K562 (cell line): ENCODE results near the gene GRIPAP1. TPM values are rescaled to one million over a fixed set of nuclear protein-coding genes. Genes with fewer than 3 reads are reported as not detected.

Source experiments
- BRD4 ChIP-seq: fragments of 200-600 bp; sonication (generic); IDR thresholded peaks from 2 replicates; pipeline ENCODE4 v1.6.1; 2017; ENCODE audit warnings: inconsistent platforms
- C11orf30 ChIP-seq: fragments of 450-650 bp; IDR thresholded peaks from 2 replicates; pipeline ENCODE4 v1.6.1; 2016; ENCODE audit warnings: low read depth, mild to moderate bottlenecking
- CAMTA2 ChIP-seq: fragments of 250-450 bp; sonication (Bioruptor Pico); conservative IDR thresholded peaks from 2 replicates; pipeline ENCODE4 v1.5.1; 2022
- CEBPG ChIP-seq, 3 experiments: fragments of 200-800 bp in 1 of 3; sonication (Bioruptor generic) in 1 of 3; sonication (generic) in 1 of 3; formaldehyde crosslinking in 1 of 3; IDR thresholded peaks in 2 of 3; conservative IDR thresholded peaks in 1 of 3; 2 replicates each; pipeline versions ENCODE4 v1.6.1 to v1.8.0; 2016 to 2022; ENCODE audit warnings: missing compliant biosample characterization in 2 of 3, missing genetic modification characterization in 2 of 3, mild to moderate bottlenecking in 1 of 3, missing genetic modification reagents in 1 of 3
- CHD2 ChIP-seq: IDR thresholded peaks from 2 replicates; pipeline ENCODE4 v1.6.1; 2011; ENCODE audit warnings: low read depth, low read length
- DMBX1 ChIP-seq: fragments of 250-450 bp; sonication (Bioruptor Pico); IDR thresholded peaks from 2 replicates; pipeline ENCODE4 v1.8.0; 2022; ENCODE audit warnings: inconsistent platforms, mild to moderate bottlenecking, moderate library complexity, borderline replicate concordance
- HEY1 ChIP-seq: fragments of 250-450 bp; sonication (Bioruptor Pico); IDR thresholded peaks from 2 replicates; pipeline ENCODE4 v1.5.0; 2020; ENCODE audit warnings: mild to moderate bottlenecking, moderate library complexity, borderline replicate concordance
- IRF2 ChIP-seq: sonication (generic); formaldehyde crosslinking; IDR thresholded peaks from 2 replicates; pipeline ENCODE4 v1.8.1; 2022; ENCODE audit warnings: mild to moderate bottlenecking, missing genetic modification reagents
- PURB ChIP-seq: sonication (generic); formaldehyde crosslinking; IDR thresholded peaks from 2 replicates; pipeline ENCODE4 v1.9.0; 2021; ENCODE audit warnings: low read depth, mild to moderate bottlenecking, missing genetic modification reagents
- RFX1 ChIP-seq: fragments of 450-650 bp; IDR thresholded peaks from 2 replicates; pipeline ENCODE4 v1.6.1; 2016; ENCODE audit warnings: mild to moderate bottlenecking, moderate library complexity
- ZBTB8A ChIP-seq: fragments of 450-650 bp; IDR thresholded peaks from 2 replicates; pipeline ENCODE4 v1.6.1; 2018; ENCODE audit warnings: mild to moderate bottlenecking, moderate library complexity; ENCODE audit not compliant: partially characterized antibody
- ZKSCAN3 ChIP-seq: fragments of 250-450 bp; sonication (Bioruptor Pico); IDR thresholded peaks from 2 replicates; pipeline ENCODE4 v1.4.0; 2020
- ZNF436 ChIP-seq: fragments of 250-450, 450-650 bp; sonication (Bioruptor Pico); formaldehyde crosslinking; IDR thresholded peaks from 2 replicates; pipeline ENCODE4 v1.7.0; 2020; ENCODE audit warnings: mild to moderate bottlenecking
- polyA plus RNA-seq, 8 experiments: library from polyadenylated mRNA; depleted of rRNA in 4 of 8; stranded (reverse) in 5 of 8; unstranded in 3 of 8; fragments of >200 nt; fragmentation: Nextera tagmentation in 2 of 8; fragmentation: Illumina TruSeq in 1 of 8; extraction: Ambion mirVana in 2 of 8; extraction: Trizol in 1 of 8; gene quantifications; 2 replicates each; pipeline versions ENCODE4 v1.2.1 to v1.2.3, GENCODE V29; 2011 to 2014; ENCODE audit warnings: inconsistent platforms in 1 of 8, missing spikeins in 1 of 8
- total RNA-seq, 7 experiments: library from RNA; depleted of rRNA in 6 of 7; stranded (reverse); fragments of >200 nt in 6 of 7; fragmentation: Illumina TruSeq in 2 of 7; extraction: Trizol in 2 of 7; gene quantifications; 2 replicates each; pipeline versions ENCODE4 v1.2.1 to v1.2.3, GENCODE V29; 2011 to 2021; ENCODE audit warnings: low replicate concordance in 1 of 7
- TF ChIP-seq, protein P1 (sequence below): fragments of 450-650 bp; conservative IDR thresholded peaks from 2 replicates; pipeline ENCODE4 v1.6.1; 2016; ENCODE audit warnings: missing genetic modification characterization, low read depth, mild to moderate bottlenecking, control low read depth, missing compliant biosample characterization
- TF ChIP-seq, protein P2 (sequence below), 3 experiments: fragments of 200-800 bp in 1 of 3; sonication (Bioruptor generic) in 1 of 3; sonication (generic) in 1 of 3; formaldehyde crosslinking in 1 of 3; IDR thresholded peaks; 2 replicates each; pipeline versions ENCODE4 v1.6.1 to v1.8.0; 2016 to 2022; ENCODE audit warnings: mild to moderate bottlenecking in 2 of 3, missing compliant biosample characterization in 2 of 3, missing genetic modification characterization in 2 of 3, missing genetic modification reagents in 1 of 3
- TF ChIP-seq, protein P3 (sequence below): sonication (generic); IDR thresholded peaks from 2 replicates; pipeline ENCODE4 v1.6.1; 2016
- TF ChIP-seq, protein P4 (sequence below), 2 experiments: fragments of 450-650 bp; IDR thresholded peaks; 2 replicates each; pipeline ENCODE4 v1.6.1; 2016
- TF ChIP-seq, protein P5 (sequence below): sonication (generic); formaldehyde crosslinking; IDR thresholded peaks from 2 replicates; pipeline ENCODE4 v1.5.0; 2020; ENCODE audit warnings: missing genetic modification reagents
- TF ChIP-seq, protein P6 (sequence below): fragments of 450-650 bp; formaldehyde crosslinking; IDR thresholded peaks from 2 replicates; pipeline ENCODE4 v1.4.0; 2022; ENCODE audit warnings: missing genetic modification characterization

GRIPAP1 gene
- total and polyA plus RNA-seq, 9 of the 15 experiments (the other 6 are each of a cell fraction or from before 2014, with no cell fraction given): 4.1 to 41.6 (median 24.0) TPM

DNA sequence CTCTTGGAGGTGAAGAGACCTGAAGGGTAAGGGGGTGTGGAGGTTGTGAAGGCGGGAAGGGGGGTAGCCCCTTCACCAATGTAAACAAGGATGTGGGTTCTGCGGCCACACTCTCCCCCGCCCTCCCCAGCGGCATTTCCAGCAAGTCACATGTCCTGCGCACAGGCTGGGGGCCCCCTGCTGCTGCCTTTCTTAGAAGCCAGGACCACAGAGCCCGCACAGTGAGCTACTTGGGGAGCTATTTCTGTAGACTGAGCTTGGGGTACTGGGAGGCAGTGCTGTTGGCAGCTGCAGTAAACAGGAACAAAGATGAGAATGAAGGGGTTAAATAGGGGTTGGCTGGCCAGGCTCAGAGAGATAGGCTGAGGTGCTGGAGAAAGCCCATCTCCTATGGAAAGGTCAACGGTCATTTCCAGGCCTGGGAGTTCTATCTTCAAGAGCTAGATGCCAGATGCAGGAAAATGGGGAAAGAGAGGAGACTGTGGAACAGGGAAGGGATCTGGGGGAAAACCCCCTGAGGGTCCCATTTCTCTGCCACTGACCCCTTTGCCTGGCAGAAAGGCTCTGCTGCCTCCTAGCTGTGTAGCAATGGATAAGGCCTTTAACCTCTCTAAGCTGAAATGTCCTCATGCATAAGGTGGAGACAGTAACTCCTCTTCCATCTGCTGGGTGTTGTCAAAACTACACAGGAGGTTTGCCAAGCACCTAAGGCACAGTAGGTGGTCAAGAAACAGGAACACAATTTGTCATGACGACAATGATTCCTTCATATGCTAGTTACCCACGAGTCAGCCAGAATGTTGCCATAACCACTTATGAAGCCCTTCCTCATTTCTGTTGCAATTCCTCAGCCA, 64.8 kb downstream of the GRIPAP1 start (continued):
- TF ChIP-seq PURB (CRISPR knock-in tag) (no peak), IRF2 (no peak), ZBTB8A (no peak), CEBPG (CRISPR knock-in tag; IDR thresholded peaks at IDR 0.05) (peak; percentile 54; the same call in 1 of the 2 replicates), CEBPG (tag; conservative IDR thresholded peaks at IDR 0.05 in 1 of 2, IDR thresholded peaks at IDR 0.05 in 1 of 2) (no peak), CAMTA2 (CRISPR knock-in tag) (no peak), DMBX1 (CRISPR knock-in tag) (peak; percentile 63; the same call in 1 of the 2 replicates), CHD2 (no peak), ZKSCAN3 (CRISPR knock-in tag) (no peak), BRD4 (no peak), HEY1 (CRISPR knock-in tag) (0 out of 2 replicates have a peak, but pooled peaks have one; percentile 14), RFX1 (peak; percentile 38; the same call in 1 of the 2 replicates), C11orf30 (no peak), ZNF436 (CRISPR knock-in tag) (no peak)
- TF ChIP-seq, protein P1, sequence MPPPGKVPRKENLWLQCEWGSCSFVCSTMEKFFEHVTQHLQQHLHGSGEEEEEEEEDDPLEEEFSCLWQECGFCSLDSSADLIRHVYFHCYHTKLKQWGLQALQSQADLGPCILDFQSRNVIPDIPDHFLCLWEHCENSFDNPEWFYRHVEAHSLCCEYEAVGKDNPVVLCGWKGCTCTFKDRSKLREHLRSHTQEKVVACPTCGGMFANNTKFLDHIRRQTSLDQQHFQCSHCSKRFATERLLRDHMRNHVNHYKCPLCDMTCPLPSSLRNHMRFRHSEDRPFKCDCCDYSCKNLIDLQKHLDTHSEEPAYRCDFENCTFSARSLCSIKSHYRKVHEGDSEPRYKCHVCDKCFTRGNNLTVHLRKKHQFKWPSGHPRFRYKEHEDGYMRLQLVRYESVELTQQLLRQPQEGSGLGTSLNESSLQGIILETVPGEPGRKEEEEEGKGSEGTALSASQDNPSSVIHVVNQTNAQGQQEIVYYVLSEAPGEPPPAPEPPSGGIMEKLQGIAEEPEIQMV (tag): no peak
- TF ChIP-seq, protein P2, sequence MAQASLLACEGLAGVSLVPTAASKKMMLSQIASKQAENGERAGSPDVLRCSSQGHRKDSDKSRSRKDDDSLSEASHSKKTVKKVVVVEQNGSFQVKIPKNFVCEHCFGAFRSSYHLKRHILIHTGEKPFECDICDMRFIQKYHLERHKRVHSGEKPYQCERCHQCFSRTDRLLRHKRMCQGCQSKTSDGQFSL (CRISPR knock-in tag; IDR thresholded peaks at IDR 0.05): no peak
- TF ChIP-seq, protein P2 (tag; IDR thresholded peaks at IDR 0.05): no peak
- TF ChIP-seq, protein P3, sequence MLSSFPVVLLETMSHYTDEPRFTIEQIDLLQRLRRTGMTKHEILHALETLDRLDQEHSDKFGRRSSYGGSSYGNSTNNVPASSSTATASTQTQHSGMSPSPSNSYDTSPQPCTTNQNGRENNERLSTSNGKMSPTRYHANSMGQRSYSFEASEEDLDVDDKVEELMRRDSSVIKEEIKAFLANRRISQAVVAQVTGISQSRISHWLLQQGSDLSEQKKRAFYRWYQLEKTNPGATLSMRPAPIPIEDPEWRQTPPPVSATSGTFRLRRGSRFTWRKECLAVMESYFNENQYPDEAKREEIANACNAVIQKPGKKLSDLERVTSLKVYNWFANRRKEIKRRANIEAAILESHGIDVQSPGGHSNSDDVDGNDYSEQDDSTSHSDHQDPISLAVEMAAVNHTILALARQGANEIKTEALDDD: peak; percentile 33; the same call in 1 of the 2 replicates
- TF ChIP-seq, protein P4, sequence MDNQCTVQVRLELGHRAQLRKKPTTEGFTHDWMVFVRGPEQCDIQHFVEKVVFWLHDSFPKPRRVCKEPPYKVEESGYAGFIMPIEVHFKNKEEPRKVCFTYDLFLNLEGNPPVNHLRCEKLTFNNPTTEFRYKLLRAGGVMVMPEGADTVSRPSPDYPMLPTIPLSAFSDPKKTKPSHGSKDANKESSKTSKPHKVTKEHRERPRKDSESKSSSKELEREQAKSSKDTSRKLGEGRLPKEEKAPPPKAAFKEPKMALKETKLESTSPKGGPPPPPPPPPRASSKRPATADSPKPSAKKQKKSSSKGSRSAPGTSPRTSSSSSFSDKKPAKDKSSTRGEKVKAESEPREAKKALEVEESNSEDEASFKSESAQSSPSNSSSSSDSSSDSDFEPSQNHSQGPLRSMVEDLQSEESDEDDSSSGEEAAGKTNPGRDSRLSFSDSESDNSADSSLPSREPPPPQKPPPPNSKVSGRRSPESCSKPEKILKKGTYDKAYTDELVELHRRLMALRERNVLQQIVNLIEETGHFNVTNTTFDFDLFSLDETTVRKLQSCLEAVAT (IDR thresholded peaks at IDR 0.05): peak in 1 of 2 experiments; percentile 94; a peak in 2 of 4 replicates
- TF ChIP-seq, protein P5, sequence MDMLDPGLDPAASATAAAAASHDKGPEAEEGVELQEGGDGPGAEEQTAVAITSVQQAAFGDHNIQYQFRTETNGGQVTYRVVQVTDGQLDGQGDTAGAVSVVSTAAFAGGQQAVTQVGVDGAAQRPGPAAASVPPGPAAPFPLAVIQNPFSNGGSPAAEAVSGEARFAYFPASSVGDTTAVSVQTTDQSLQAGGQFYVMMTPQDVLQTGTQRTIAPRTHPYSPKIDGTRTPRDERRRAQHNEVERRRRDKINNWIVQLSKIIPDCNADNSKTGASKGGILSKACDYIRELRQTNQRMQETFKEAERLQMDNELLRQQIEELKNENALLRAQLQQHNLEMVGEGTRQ (CRISPR knock-in tag): peak; percentile 83
- TF ChIP-seq, protein P6, sequence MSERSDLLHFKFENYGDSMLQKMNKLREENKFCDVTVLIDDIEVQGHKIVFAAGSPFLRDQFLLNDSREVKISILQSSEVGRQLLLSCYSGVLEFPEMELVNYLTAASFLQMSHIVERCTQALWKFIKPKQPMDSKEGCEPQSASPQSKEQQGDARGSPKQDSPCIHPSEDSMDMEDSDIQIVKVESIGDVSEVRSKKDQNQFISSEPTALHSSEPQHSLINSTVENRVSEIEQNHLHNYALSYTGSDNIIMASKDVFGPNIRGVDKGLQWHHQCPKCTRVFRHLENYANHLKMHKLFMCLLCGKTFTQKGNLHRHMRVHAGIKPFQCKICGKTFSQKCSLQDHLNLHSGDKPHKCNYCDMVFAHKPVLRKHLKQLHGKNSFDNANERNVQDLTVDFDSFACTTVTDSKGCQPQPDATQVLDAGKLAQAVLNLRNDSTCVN (CRISPR knock-in tag): no peak
